Thymus (tissue), 11 donors: ENCODE measurements around the gene ANTKMT. TPM values are rescaled to one million over a fixed set of nuclear protein-coding genes. Genes with fewer than 3 reads are reported as not detected.
"Not testable (repeated sequence)": the region's sequence is repeated elsewhere in the genome, so short reads cannot be mapped to it uniquely, and the experiment has no call there.

Source experiments
- DNase-seq, 9 donors: peaks; one replicate each; pipeline ENCODE4 v3.0.0-alpha.2; 2013; ENCODE audit warnings: low spot score in 9 of 9, low read depth in 6 of 9, missing footprints in 1 of 9
- H3K27ac ChIP-seq, 2 donors: one replicate each; pipeline ENCODE4 v1.5.1; 2013; ENCODE audit warnings: control low read depth in 1 of 2, low read depth in 1 of 2, low read length in 1 of 2, mild to moderate bottlenecking in 1 of 2, moderate library complexity in 1 of 2
- H3K27me3 ChIP-seq, 2 donors: one replicate each; pipeline ENCODE4 v1.5.1; 2013; ENCODE audit warnings: low read length in 1 of 2; ENCODE audit not compliant: control insufficient read depth in 2 of 2, insufficient read depth in 1 of 2
- H3K36me3 ChIP-seq, 2 donors: one replicate each; pipeline ENCODE4 v1.5.1; 2013; ENCODE audit warnings: low read length in 1 of 2, mild to moderate bottlenecking in 1 of 2, moderate library complexity in 1 of 2; ENCODE audit not compliant: control insufficient read depth in 2 of 2, insufficient read depth in 2 of 2
- H3K4me1 ChIP-seq, 2 donors: one replicate each; pipeline ENCODE4 v1.5.1; 2013; ENCODE audit warnings: low read length in 2 of 2; ENCODE audit not compliant: control insufficient read depth in 2 of 2, insufficient read depth in 2 of 2
- H3K4me3 ChIP-seq, 2 donors: one replicate each; pipeline ENCODE4 v1.5.1; 2013; ENCODE audit warnings: low read length in 2 of 2, control low read depth in 1 of 2, mild to moderate bottlenecking in 1 of 2
- H3K9me3 ChIP-seq, 2 donors: one replicate each; pipeline ENCODE4 v1.5.1; 2013; ENCODE audit warnings: low read length in 1 of 2, mild to moderate bottlenecking in 1 of 2; ENCODE audit not compliant: control insufficient read depth in 2 of 2, insufficient read depth in 1 of 2
- WGBS: extraction: QIAGEN DNeasy Blood & Tissue Kit; methylation state at CpG from one replicate; pipeline ENCODE4 v1.1.7; 2013; 5-methylcytosine and 5-hydroxymethylcytosine counted together
- polyA plus RNA-seq: library from polyadenylated mRNA; stranded (reverse); fragments of 200-250 nt; gene quantifications from one replicate; pipeline ENCODE4 v1.2.3, GENCODE V29; 2013
- total RNA-seq: library from RNA; stranded (reverse); fragments of 120-200 nt; gene quantifications from one replicate; pipeline ENCODE4 v1.2.4, GENCODE V29; 2013
- donor health status: healthy.

Gene ANTKMT
- total and polyA plus RNA-seq, 2 donors, result 53.9 to 56.2 TPM

GRCh38 chr16:740764-741505 lies 20.0 kb downstream of the ANTKMT start, which contains the start of gene CIAO3:
CIAO3 (minus strand) TSS chr16:740997; CDS start chr16:740985, 12 bp downstream.
- peaks cover 0 to 11% of the 10 kb centered on the region in 2 donors for H3K27me3 ChIP-seq
- H3K4me1 ChIP-seq, result peaks cover 19 to 23% of the 10 kb centered on the region in 2 donors
- 1% methylated on average over 79 of the region's 79 CpGs for WGBS
- no peaks in the 10 kb centered on the region for H3K9me3 ChIP-seq
- peak within 1 kb of the TSS; percentile 89 to 93 for H3K4me3 ChIP-seq
- peak in 8 of 9 donors; percentile 60 to 93 (median 84) for DNase-seq
- peak within 1 kb of the TSS in 1 of 2 donors; percentile 69 for H3K27ac ChIP-seq
- peaks cover 8 to 29% of the 10 kb centered on the region in 2 donors for H3K36me3 ChIP-seq

- H3K4me3 ChIP-seq, result no peak overlapping the region
- peaks cover 0 to 11% of the 10 kb centered on the region in 2 donors for H3K27me3 ChIP-seq
- DNase-seq, result no peak
- 97% methylated on average over 15 of the region's 15 CpGs for WGBS
- no peak overlapping the region for H3K27ac ChIP-seq
- peaks cover 19 to 23% of the 10 kb centered on the region in 2 donors for H3K4me1 ChIP-seq
- peaks cover under 1 to 17% of the 10 kb centered on the region in 2 donors for H3K36me3 ChIP-seq
- no peaks in the 10 kb centered on the region for H3K9me3 ChIP-seq
Measured at GRCh38 chr16:741986-742629, 21.2 kb downstream of the ANTKMT start.

GRCh38 chr16:742894-743293 lies 21.9 kb downstream of the ANTKMT start:
- 96% methylated on average over 14 of the region's 14 CpGs for WGBS
- H3K27ac ChIP-seq, H3K4me3 ChIP-seq, H3K9me3 ChIP-seq, DNase-seq: not testable (repeated sequence)
- Histone ChIP-seq H3K27me3 (peaks cover 0 to 11% of the 10 kb centered on the region in 2 donors), H3K36me3 (peaks cover 0 to 10% of the 10 kb centered on the region in 2 donors), H3K4me1 (peaks cover 17 to 18% of the 10 kb centered on the region in 2 donors)

GRCh38 chr16:743794-744500 lies 23.0 kb downstream of the ANTKMT start:
- peaks cover 11 to 15% of the 10 kb centered on the region in 2 donors for H3K4me1 ChIP-seq
- 95% methylated on average over 21 of the region's 21 CpGs for WGBS
- H3K9me3 ChIP-seq, result no peaks in the 10 kb centered on the region
- peaks cover 0 to 4% of the 10 kb centered on the region in 2 donors for H3K36me3 ChIP-seq
- no peak for DNase-seq
- no peak overlapping the region for H3K4me3 ChIP-seq
- H3K27ac ChIP-seq, result no peak overlapping the region
- H3K27me3 ChIP-seq, result peaks cover 0 to 11% of the 10 kb centered on the region in 2 donors

GRCh38 chr16:745739-746138 lies 24.8 kb downstream of the ANTKMT start:
- Histone ChIP-seq H3K27me3 (peaks cover 0 to 12% of the 10 kb centered on the region in 2 donors), H3K27ac (no peak overlapping the region), H3K4me1 (peaks cover 4% of the 10 kb centered on the region in 2 donors), H3K36me3 (no peaks in the 10 kb centered on the region), H3K9me3 (no peaks in the 10 kb centered on the region), H3K4me3 (no peak overlapping the region)
- WGBS, result 10% methylated on average over 14 of the region's 14 CpGs
- no peak for DNase-seq

- Histone ChIP-seq H3K27me3 (peaks cover 0 to 21% of the 10 kb centered on the region in 2 donors), H3K9me3 (no peaks in the 10 kb centered on the region), H3K36me3 (no peaks in the 10 kb centered on the region), H3K27ac (no peak overlapping the region), H3K4me1 (no peaks in the 10 kb centered on the region), H3K4me3 (no peak overlapping the region)
- no peak for DNase-seq
- 91% methylated on average over 13 of the region's 13 CpGs for WGBS
Measured at GRCh38 chr16:746637-747036, 25.7 kb downstream of the ANTKMT start.

- H3K27ac ChIP-seq, result no peak overlapping the region
- WGBS, result 96% methylated on average over 39 of the region's 39 CpGs
- no peak for DNase-seq
- no peaks in the 10 kb centered on the region for H3K4me1 ChIP-seq
- H3K4me3 ChIP-seq, result no peak overlapping the region
- H3K9me3 ChIP-seq, result no peaks in the 10 kb centered on the region
- no peaks in the 10 kb centered on the region for H3K36me3 ChIP-seq
- H3K27me3 ChIP-seq, result peaks cover 0 to 27% of the 10 kb centered on the region in 2 donors
Measured at GRCh38 chr16:747978-748746, 27.2 kb downstream of the ANTKMT start.

GRCh38 chr16:749010-749409 lies 28.1 kb downstream of the ANTKMT start:
- no peak for DNase-seq
- Histone ChIP-seq H3K4me1 (no peaks in the 10 kb centered on the region), H3K36me3 (no peaks in the 10 kb centered on the region), H3K4me3 (no peak overlapping the region), H3K9me3 (no peaks in the 10 kb centered on the region), H3K27me3 (peaks cover 0 to 29% of the 10 kb centered on the region in 2 donors), H3K27ac (no peak overlapping the region)
- WGBS, result 97% methylated on average over 6 of the region's 6 CpGs
